ENCODE results near the gene EEF1AKMT1.

- TF ChIP-seq, protein P1, sequence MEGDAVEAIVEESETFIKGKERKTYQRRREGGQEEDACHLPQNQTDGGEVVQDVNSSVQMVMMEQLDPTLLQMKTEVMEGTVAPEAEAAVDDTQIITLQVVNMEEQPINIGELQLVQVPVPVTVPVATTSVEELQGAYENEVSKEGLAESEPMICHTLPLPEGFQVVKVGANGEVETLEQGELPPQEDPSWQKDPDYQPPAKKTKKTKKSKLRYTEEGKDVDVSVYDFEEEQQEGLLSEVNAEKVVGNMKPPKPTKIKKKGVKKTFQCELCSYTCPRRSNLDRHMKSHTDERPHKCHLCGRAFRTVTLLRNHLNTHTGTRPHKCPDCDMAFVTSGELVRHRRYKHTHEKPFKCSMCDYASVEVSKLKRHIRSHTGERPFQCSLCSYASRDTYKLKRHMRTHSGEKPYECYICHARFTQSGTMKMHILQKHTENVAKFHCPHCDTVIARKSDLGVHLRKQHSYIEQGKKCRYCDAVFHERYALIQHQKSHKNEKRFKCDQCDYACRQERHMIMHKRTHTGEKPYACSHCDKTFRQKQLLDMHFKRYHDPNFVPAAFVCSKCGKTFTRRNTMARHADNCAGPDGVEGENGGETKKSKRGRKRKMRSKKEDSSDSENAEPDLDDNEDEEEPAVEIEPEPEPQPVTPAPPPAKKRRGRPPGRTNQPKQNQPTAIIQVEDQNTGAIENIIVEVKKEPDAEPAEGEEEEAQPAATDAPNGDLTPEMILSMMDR (IDR thresholded peaks at IDR 0.05): no peak
- no peak for TF ChIP-seq POLR2A (IDR thresholded peaks at IDR 0.05)
Measured at GRCh38 chr13:20713014-20713376, 60.8 kb downstream of the EEF1AKMT1 start.

Measured in Peyer's patch (tissue), 4 donors.